Upper lobe of left lung (tissue), 6 donors: ENCODE data around the gene CPHXL. TPM values are rescaled to one million over a fixed set of nuclear protein-coding genes. Genes with fewer than 3 reads are reported as not detected.

ENCODE experiments used
- ATAC-seq, 2 donors: fragments of 200-7000 bp; cut with Tn5 transposase; one replicate each; pipeline ENCODE4 v1.9.1; 2022; ENCODE audit warnings: mild to moderate bottlenecking in 2 of 2, moderate library complexity in 2 of 2; ENCODE audit not compliant: low FRiP score in 2 of 2
- DNase-seq, 2 donors: peaks; one replicate each; pipeline ENCODE4 v3.0.0-alpha.2; 2019 to 2020
- H3K27ac ChIP-seq, 4 donors: fragments of 200-600 bp; sonication (generic); one replicate each; pipeline ENCODE4 v1.5.1; 2016 to 2019
- H3K27me3 ChIP-seq, 4 donors: fragments of 200-600 bp; sonication (generic); one replicate each; pipeline ENCODE4 v1.5.1; 2017 to 2019
- H3K36me3 ChIP-seq, 4 donors: fragments of 200-600 bp; sonication (generic); one replicate each; pipeline ENCODE4 v1.5.1; 2016 to 2019
- H3K4me1 ChIP-seq, 4 donors: fragments of 200-600 bp; sonication (generic); one replicate each; pipeline ENCODE4 v1.5.1; 2018 to 2019
- H3K4me3 ChIP-seq, 4 donors: fragments of 200-600 bp; sonication (generic); one replicate each; pipeline ENCODE4 v1.5.1; 2017 to 2019; ENCODE audit warnings: mild to moderate bottlenecking in 2 of 4, moderate library complexity in 1 of 4
- H3K9me3 ChIP-seq, 4 donors: fragments of 200-600 bp; sonication (generic); one replicate each; pipeline ENCODE4 v1.5.1; 2018 to 2019
- CTCF ChIP-seq, 6 experiments: fragments of 450-650 bp in 4 of 6; fragments of 200-600 bp in 2 of 6; sonication (generic) in 2 of 6; IDR thresholded peaks; one replicate each; pipeline ENCODE4 v1.5.1; 2016 to 2019; ENCODE audit warnings: antibody characterized with exemption in 6 of 6
- EP300 ChIP-seq, 4 donors: sonication (generic); formaldehyde crosslinking; IDR thresholded peaks; one replicate each; pipeline ENCODE4 v1.5.1; 2017; ENCODE audit warnings: antibody characterized with exemption in 4 of 4, control low read depth in 2 of 4
- POLR2A ChIP-seq, 4 donors: fragments of 450-650 bp; IDR thresholded peaks; one replicate each; pipeline ENCODE4 v1.5.1; 2016 to 2017; ENCODE audit warnings: antibody characterized with exemption in 4 of 4, mild to moderate bottlenecking in 2 of 4
- POLR2AphosphoS5 ChIP-seq, 2 donors: sonication (generic); formaldehyde crosslinking; IDR thresholded peaks; one replicate each; pipeline ENCODE4 v1.5.1; 2017; ENCODE audit warnings: antibody characterized with exemption in 2 of 2
- WGBS, 2 donors: methylation state at CpG; one replicate each; pipeline ENCODE4 v1.1.5; 2017 to 2018; 5-methylcytosine and 5-hydroxymethylcytosine counted together
- total RNA-seq, 6 donors: library from RNA; depleted of rRNA in 4 of 6; stranded (reverse); fragments of >200 nt in 4 of 6; gene quantifications; one replicate each; pipeline versions ENCODE4 v1.1.0 to v1.2.1, GENCODE V29; 2016 to 2021
- donor health status: DM: no; HTN: no; CAD: no; lungs with moderate emphysema.
- donor health status: DM: no; HTN: yes; CAD: no; lungs with severe emphysema.

Gene CPHXL
- total RNA-seq, 6 donors from 2014 or later = not detected

- Histone ChIP-seq H3K27me3 (no peaks in the 10 kb centered on the region), H3K27ac (no peak overlapping the region), H3K4me1 (no peaks in the 10 kb centered on the region), H3K4me3 (no peak overlapping the region), H3K36me3 (no peaks in the 10 kb centered on the region), H3K9me3 (no peaks in the 10 kb centered on the region)
- 84 to 85% methylated on average over 6 of the region's 6 CpGs for WGBS, 2 donors
- TF ChIP-seq POLR2AphosphoS5 (IDR thresholded peaks at IDR 0.05) (no peak), EP300 (IDR thresholded peaks at IDR 0.05) (no peak), POLR2A (IDR thresholded peaks at IDR 0.05) (no peak), CTCF (IDR thresholded peaks at IDR 0.05) (no peak)
- DNase-seq = no peak
- no peak for ATAC-seq
These were observed 30.6 kb downstream of the CPHXL start for GRCh38 chr16:75695708-75696107.

GRCh38 chr16:75687361-75687760 lies 38.9 kb downstream of the CPHXL start:
- TF ChIP-seq CTCF (IDR thresholded peaks at IDR 0.05) = no peak
- TF ChIP-seq EP300 (IDR thresholded peaks at IDR 0.05) = no peak
- no peak for TF ChIP-seq POLR2AphosphoS5 (IDR thresholded peaks at IDR 0.05)
- TF ChIP-seq POLR2A (IDR thresholded peaks at IDR 0.05) = no peak
- H3K27ac ChIP-seq = no peak overlapping the region
- ATAC-seq (no peak), DNase-seq (no peak)
- no peaks in the 10 kb centered on the region for H3K27me3 ChIP-seq
- H3K4me1 ChIP-seq = no peaks in the 10 kb centered on the region
- no peaks in the 10 kb centered on the region for H3K36me3 ChIP-seq
- H3K4me3 ChIP-seq = no peak overlapping the region
- no peaks in the 10 kb centered on the region for H3K9me3 ChIP-seq

- Histone ChIP-seq H3K36me3 (no peaks in the 10 kb centered on the region), H3K27me3 (no peaks in the 10 kb centered on the region), H3K4me3 (no peak overlapping the region), H3K27ac (no peak overlapping the region), H3K4me1 (no peaks in the 10 kb centered on the region), H3K9me3 (no peaks in the 10 kb centered on the region)
- no peak for TF ChIP-seq POLR2AphosphoS5 (IDR thresholded peaks at IDR 0.05)
- no peak for TF ChIP-seq EP300 (IDR thresholded peaks at IDR 0.05)
- TF ChIP-seq POLR2A (IDR thresholded peaks at IDR 0.05) = no peak
- no peak for TF ChIP-seq CTCF (IDR thresholded peaks at IDR 0.05)
- 81 to 92% methylated on average over 14 of the region's 14 CpGs for WGBS, 2 donors
- no peak for ATAC-seq
- DNase-seq = no peak
These were observed 44.0 kb downstream of the CPHXL start for GRCh38 chr16:75682308-75682707.

- H3K9me3 ChIP-seq = no peaks in the 10 kb centered on the region
- no peak for TF ChIP-seq CTCF (IDR thresholded peaks at IDR 0.05)
- no peak for TF ChIP-seq POLR2A (IDR thresholded peaks at IDR 0.05)
- no peak for TF ChIP-seq EP300 (IDR thresholded peaks at IDR 0.05)
- no peak for TF ChIP-seq POLR2AphosphoS5 (IDR thresholded peaks at IDR 0.05)
- H3K27ac ChIP-seq = no peak overlapping the region
- H3K4me3 ChIP-seq = no peak overlapping the region
- no peaks in the 10 kb centered on the region for H3K27me3 ChIP-seq
- no peak for ATAC-seq
- no peaks in the 10 kb centered on the region for H3K4me1 ChIP-seq
- 65 to 83% methylated on average over 5 of the region's 5 CpGs for WGBS, 2 donors
- H3K36me3 ChIP-seq = no peaks in the 10 kb centered on the region
- no peak for DNase-seq
These were observed 46.9 kb downstream of the CPHXL start for GRCh38 chr16:75679366-75679765.

GRCh38 chr16:75676909-75677308 lies 49.4 kb downstream of the CPHXL start, which contains the start of gene CPHXL2:
CPHXL2 (minus strand) TSS chr16:75677009; CDS start chr16:75676999, 10 bp downstream.
- 95 to 96% methylated on average over 4 of the region's 4 CpGs for WGBS, 2 donors
- Histone ChIP-seq H3K4me1 (no peaks in the 10 kb centered on the region), H3K4me3 (no peak within 1 kb of the TSS), H3K27ac (no peak within 1 kb of the TSS), H3K36me3 (no peaks in the 10 kb centered on the region), H3K27me3 (no peaks in the 10 kb centered on the region), H3K9me3 (no peaks in the 10 kb centered on the region)
- DNase-seq (no peak), ATAC-seq (no peak)
- TF ChIP-seq POLR2AphosphoS5 (IDR thresholded peaks at IDR 0.05) = no peak
- no peak for TF ChIP-seq POLR2A (IDR thresholded peaks at IDR 0.05)
- TF ChIP-seq CTCF (IDR thresholded peaks at IDR 0.05) = no peak
- TF ChIP-seq EP300 (IDR thresholded peaks at IDR 0.05) = no peak
